GM12873 (cell line): ENCODE results near the gene PAPSS2.

Source experiments
- TF ChIP-seq, protein P1 (sequence below): IDR thresholded peaks from 2 replicates; pipeline ENCODE4 v1.5.1; 2012; ENCODE audit warnings: low read depth, mild to moderate bottlenecking, moderate library complexity, low read length, control low read depth; ENCODE audit not compliant: insufficient read depth; ENCODE audit errors: missing control alignments

PAPSS2 gene

DNA sequence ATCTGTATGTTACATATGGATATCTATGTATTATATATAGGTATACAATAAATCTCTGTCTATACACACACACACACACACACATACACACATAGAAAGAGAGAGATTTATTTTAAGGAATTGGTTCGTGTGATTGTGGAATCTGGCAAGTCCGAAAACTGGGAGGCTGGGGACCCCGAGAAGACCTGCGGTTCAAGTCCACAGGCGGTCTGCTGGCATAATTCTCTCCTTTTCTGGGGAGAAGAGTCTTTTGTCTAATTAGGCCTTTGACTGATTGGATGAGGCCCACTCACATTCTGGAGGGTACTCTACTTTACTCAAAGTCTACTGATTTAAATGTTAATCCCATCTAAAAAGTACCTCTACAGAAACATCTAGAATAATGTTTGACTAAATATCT, 65.1 kb downstream of the PAPSS2 start:
- TF ChIP-seq, protein P1, sequence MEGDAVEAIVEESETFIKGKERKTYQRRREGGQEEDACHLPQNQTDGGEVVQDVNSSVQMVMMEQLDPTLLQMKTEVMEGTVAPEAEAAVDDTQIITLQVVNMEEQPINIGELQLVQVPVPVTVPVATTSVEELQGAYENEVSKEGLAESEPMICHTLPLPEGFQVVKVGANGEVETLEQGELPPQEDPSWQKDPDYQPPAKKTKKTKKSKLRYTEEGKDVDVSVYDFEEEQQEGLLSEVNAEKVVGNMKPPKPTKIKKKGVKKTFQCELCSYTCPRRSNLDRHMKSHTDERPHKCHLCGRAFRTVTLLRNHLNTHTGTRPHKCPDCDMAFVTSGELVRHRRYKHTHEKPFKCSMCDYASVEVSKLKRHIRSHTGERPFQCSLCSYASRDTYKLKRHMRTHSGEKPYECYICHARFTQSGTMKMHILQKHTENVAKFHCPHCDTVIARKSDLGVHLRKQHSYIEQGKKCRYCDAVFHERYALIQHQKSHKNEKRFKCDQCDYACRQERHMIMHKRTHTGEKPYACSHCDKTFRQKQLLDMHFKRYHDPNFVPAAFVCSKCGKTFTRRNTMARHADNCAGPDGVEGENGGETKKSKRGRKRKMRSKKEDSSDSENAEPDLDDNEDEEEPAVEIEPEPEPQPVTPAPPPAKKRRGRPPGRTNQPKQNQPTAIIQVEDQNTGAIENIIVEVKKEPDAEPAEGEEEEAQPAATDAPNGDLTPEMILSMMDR, result no peak

DNA sequence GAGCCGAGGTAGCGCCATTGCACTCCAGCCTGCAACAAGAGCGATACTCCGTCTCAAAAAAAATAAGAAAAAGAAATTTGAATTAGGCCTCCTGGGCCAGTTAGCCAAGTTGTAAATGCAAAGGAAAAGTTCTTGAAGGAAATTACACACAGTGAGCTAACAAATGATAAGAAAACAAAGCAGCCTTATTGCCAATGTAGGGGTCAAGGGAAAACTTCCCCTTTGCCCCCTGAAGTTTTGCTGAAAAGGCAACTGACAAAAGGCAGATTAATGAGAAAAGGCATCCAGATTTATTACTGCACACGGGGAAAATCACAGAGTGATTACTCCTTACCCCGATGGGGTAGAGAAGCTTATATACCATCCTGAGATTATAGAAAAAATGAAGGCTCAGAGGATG, 70.3 kb downstream of the PAPSS2 start:
- TF ChIP-seq, protein P1, result no peak

DNA sequence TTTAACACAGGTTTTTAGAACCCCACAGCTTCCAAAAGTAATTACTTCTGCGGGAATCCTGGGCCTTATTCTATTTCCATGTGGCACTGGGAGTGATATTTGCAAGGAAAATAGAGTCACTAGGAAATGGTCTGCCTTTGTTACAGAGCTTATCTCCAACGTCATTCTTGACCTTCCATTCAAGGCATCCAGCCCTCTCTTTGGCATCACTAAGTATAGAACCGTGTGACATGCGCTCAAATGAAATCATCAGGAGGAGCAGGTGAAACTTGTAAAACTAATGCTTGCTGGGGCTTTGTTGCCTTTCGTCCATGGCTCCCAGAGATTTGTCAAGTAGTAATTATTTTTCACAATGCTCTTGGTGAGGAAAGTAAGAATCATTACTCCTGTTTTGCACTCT, 73.4 kb downstream of the PAPSS2 start:
- TF ChIP-seq, protein P1, result no peak

DNA sequence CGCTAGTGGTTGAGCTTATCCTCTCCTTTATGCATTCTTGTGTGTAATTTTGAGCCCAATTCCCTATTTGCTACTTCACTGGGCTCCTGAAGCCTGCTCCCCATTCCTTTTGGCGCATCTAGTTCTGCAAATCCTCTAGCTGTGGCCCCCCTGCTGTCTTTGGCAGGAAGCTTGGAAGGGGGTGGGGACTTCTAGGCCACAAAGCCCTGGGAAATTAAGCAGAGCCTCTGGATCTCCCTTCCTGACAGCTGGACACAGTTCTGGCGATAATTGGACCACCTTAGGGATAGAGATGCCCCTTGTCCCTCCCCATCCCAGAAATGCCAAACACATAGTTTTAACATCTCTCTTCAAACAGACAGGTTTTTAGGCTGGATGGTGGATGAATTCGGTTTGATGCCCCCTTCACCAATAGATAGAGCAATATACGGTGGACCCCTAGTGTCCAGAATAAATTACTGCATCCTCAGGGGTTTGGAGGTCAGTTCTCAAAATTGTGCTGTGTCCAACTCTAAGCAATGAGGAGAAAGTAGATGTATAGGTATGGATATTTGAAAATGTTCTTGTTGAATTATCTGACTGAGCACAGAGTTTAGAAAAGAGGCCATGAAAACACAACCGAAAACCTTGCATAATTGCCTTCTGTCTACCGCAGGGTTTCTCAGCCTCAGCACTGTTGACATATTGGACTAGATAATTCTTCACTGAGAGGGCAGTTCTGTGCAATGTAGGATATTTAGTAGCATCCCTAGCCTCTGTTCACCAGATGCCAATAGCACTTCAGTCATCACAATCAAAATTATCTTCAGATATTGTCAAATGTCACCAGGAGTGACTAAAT, 75.5 kb downstream of the PAPSS2 start:
- TF ChIP-seq, protein P1, result peak; percentile 71

DNA sequence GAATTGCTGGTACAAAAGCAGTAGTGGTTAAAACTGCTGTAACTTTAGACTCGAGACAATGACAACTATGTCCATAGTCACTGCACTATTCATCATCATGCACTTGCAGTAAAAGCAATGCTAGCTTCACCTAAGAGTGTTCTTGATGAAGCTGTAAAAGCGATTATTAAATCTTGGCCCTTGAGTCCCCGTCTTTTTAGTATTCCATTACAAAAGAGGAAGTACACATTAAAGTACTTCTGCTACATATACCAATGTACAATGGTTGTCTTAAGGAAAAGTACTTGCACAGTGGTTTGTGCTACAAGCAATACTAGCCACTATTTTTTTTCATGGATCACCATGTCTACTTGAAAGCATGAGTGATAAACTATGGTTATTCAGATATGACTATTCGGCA, 80.0 kb downstream of the PAPSS2 start:
- TF ChIP-seq, protein P1, result no peak

DNA sequence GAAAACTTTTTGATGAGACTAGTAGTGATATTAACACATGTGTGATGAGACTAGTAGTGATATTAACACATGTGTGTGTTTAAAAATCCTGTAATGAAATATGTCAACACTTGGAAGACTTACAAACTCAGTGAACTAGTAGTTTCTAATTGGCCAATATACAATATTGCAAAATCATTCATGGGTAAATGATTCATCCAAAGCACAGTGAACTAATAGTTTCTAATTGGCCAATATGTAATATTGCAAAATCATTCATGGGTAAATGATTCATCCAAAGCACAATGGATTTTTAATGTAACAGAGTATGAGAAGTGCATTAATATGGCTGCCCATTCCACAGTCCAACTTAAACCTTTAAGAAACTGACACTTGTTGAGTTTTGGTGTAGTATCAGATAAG, 80.6 kb downstream of the PAPSS2 start:
- TF ChIP-seq, protein P1, result no peak

DNA sequence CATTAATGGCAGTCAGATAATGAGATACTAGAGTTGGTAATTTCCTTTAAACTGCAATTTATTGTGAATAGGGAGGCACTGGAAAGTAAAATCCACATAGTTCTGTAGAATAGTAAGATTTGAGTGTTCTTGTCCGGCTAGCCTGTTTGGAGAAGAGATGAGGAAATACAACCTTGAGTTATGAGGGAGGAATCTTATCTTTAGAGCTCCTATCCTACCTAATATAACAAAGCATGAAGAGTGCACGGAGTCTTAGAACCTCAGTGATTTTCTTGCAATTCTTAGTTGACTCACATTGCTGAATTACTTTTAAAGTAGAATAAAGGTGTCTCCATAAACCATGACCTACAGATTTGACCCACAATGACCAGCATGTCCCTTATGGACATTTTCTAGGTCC, 84.9 kb downstream of the PAPSS2 start:
- TF ChIP-seq, protein P1, result no peak

DNA sequence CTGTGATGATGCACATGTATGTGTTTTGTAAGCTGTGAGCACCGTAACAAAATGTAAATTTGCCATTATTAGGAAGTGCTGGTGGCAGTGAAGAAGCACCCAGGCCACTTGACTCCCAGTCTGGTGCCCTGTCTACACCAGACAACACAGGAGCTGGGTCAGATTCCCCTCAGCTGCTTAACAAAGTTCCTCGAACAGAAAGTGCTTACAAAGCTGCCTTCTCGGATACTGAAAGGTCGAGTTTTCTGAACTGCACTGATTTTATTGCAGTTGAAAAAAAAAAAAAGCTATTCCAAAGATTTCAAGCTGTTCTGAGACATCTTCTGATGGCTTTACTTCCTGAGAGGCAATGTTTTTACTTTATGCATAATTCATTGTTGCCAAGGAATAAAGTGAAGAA, 87.2 kb downstream of the PAPSS2 start:
- TF ChIP-seq, protein P1, result no peak
